Tibial nerve (tissue), 4 donors: ENCODE results near the gene MAMSTR. TPM values are rescaled to one million over a fixed set of nuclear protein-coding genes. Genes with fewer than 3 reads are reported as not detected.
A peak's percentile ranks its signal among the peaks of the same experiment; 100 is the strongest.

Experiments used
- DNase-seq, 2 donors: peaks; one replicate each; pipeline ENCODE4 v3.0.0-alpha.2; 2019; ENCODE audit warnings: low spot score in 2 of 2
- H3K27ac ChIP-seq, 4 donors: fragments of 200-600 bp; sonication (generic) in 3 of 4; one replicate each; pipeline ENCODE4 v1.5.1; 2017 to 2019; ENCODE audit warnings: mild to moderate bottlenecking in 1 of 4
- H3K27me3 ChIP-seq, 2 donors: fragments of 200-600 bp; sonication (generic) in 1 of 2; one replicate each; pipeline versions ENCODE4 v1.5.1 to v1.6.0; 2017 to 2019
- H3K36me3 ChIP-seq, 3 donors: fragments of 200-600 bp; sonication (generic); one replicate each; pipeline ENCODE4 v1.5.1; 2018 to 2019
- H3K4me1 ChIP-seq, 4 donors: fragments of 200-600 bp; sonication (generic) in 3 of 4; one replicate each; pipeline ENCODE4 v1.5.1; 2017 to 2019
- H3K4me3 ChIP-seq, 4 donors: fragments of 200-600 bp; sonication (generic) in 3 of 4; one replicate each; pipeline ENCODE4 v1.5.1; 2017 to 2019; ENCODE audit warnings: mild to moderate bottlenecking in 1 of 4, moderate library complexity in 1 of 4
- H3K9me3 ChIP-seq, 4 donors: fragments of 200-600 bp; sonication (generic) in 3 of 4; one replicate each; pipeline ENCODE4 v1.5.1; 2017 to 2019
- EP300 ChIP-seq, 2 donors: sonication (generic); formaldehyde crosslinking; IDR thresholded peaks; one replicate each; pipeline ENCODE4 v1.6.1; 2017; ENCODE audit warnings: antibody characterized with exemption in 2 of 2, mild to moderate bottlenecking in 1 of 2
- POLR2A ChIP-seq, 2 donors: fragments of 450-650 bp; IDR thresholded peaks; one replicate each; pipeline ENCODE4 v1.6.1; 2017; ENCODE audit warnings: antibody characterized with exemption in 2 of 2, mild to moderate bottlenecking in 2 of 2, moderate library complexity in 2 of 2
- WGBS, 2 donors: methylation state at CpG; one replicate each; pipeline ENCODE4 v1.1.5; 2018; 5-methylcytosine and 5-hydroxymethylcytosine counted together
- total RNA-seq, 4 donors: library from RNA; depleted of rRNA; stranded (reverse); fragments of >200 nt; gene quantifications; one replicate each; pipeline ENCODE4 v1.1.0, GENCODE V29; 2016
- TF ChIP-seq, protein P1 (sequence below), 5 experiments: fragments of 200-600 bp in 3 of 5; fragments of 450-650 bp in 2 of 5; sonication (generic) in 3 of 5; IDR thresholded peaks; one replicate each; pipeline ENCODE4 v1.5.1; 2016 to 2019; ENCODE audit warnings: antibody characterized with exemption in 5 of 5, mild to moderate bottlenecking in 3 of 5, moderate library complexity in 2 of 5

Gene MAMSTR
- total RNA-seq, 4 donors from 2014 or later = 2.7 to 7.2 (median 5.9) TPM

DNA sequence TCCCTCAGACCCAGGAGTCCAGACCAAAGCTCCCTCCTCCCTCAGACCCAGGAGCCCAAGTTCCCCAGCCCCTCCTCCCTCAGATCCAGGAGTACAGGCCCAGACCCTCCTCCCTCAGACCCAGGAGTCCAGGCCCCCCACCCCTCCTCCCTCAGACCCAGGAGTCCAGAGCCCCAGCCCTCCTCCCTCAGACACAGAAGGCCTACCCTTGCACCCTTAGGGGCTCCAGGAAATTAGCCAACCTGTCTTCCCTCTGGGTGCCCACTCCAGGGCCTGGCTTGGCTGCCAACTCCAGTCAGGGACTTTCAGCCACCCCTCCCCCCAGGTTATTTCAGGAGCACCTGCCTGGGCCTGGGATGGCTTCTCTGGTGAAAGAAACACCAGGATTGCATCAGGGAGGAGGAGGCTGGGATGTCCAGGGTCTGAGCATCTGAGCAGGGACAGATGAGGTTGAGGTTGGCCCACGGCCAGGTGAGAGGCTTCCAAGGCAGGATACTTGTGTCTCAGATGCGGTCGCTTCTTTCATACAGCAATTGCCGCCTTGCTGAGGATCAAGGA lies 35.6 kb upstream of the MAMSTR start, which contains the start of gene FGF21:
FGF21 (plus strand) TSS at position 441 of the 558 bp plus-strand sequence. CDS start 713 bp downstream, outside the sequence.
- Histone ChIP-seq H3K36me3 (no peaks in the 10 kb centered on the region), H3K27ac (no peak within 1 kb of the TSS), H3K4me3 (no peak within 1 kb of the TSS), H3K27me3 (peaks cover 0 to 38% of the 10 kb centered on the region in 2 donors), H3K9me3 (no peaks in the 10 kb centered on the region), H3K4me1 (peaks cover 0 to 22% (median 8%) of the 10 kb centered on the region in 4 donors)
- 79 to 86% methylated on average over 4 of the region's 4 CpGs for WGBS, 2 donors
- DNase-seq = no peak
- TF ChIP-seq EP300 (IDR thresholded peaks at IDR 0.05) (no peak), POLR2A (IDR thresholded peaks at IDR 0.05) (no peak)

DNA sequence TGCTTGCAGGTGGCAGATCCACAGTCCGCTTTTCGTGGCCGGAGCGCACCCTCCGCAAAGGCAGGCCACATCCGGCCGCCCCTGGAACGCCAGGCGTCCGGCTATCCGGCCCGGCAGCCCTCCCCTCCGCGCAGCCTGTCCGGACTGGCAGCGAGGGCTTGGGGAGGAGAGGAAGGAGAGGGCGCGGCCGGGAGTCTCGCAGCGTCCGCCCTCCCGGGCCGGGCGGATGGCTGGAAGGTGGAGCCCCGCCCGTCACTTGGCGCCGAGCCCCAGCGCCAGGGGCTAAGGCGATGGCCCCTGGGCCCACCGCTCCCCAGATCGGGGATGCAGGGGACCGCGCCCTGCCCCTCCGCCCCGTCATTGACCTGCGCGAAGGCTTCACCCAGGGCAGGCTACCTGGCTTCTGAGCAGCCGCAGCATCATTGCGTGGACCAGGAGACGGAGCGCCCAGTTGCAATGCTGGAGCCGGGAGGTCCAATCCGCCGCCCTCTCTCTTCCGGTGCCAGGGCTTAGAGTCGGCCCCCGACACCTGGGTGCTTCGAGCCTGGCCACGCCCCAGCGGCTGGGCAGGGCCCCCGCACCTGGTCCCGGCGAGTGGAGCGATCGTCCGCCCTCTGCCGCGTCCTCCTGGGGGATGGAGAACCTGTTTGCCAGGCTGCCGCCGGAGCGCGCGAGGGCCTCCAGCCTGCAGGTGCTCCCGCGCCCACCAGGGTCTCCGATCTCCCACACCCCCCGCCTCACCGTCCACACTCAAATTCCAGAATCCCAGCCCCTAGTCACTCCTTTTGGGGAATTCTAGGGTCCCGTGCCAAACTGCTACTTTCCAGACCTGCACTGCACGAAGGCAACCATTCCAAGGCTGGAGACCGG lies 33.2 kb upstream of the MAMSTR start, which contains the start of gene FUT1:
FUT1 (minus strand) TSS at position 146 of the 870 bp plus-strand sequence. CDS start 1,360 bp downstream, outside the sequence.
- Histone ChIP-seq H3K27ac (peak within 1 kb of the TSS in 1 of 4 donors; percentile 15), H3K27me3 (peaks cover 0 to 47% of the 10 kb centered on the region in 2 donors), H3K36me3 (no peaks in the 10 kb centered on the region), H3K4me3 (peak within 1 kb of the TSS in 3 of 4 donors; percentile 30 to 48 (median 33)), H3K4me1 (peaks cover 0 to 22% (median 8%) of the 10 kb centered on the region in 4 donors), H3K9me3 (no peaks in the 10 kb centered on the region)
- DNase-seq = no peak
- TF ChIP-seq POLR2A (IDR thresholded peaks at IDR 0.05) (no peak), EP300 (IDR thresholded peaks at IDR 0.05) (peak in 1 of 2 donors; percentile 33)
- WGBS, 2 donors = 5 to 7% methylated on average over 23 to 60 of the region's 73 CpGs

DNA sequence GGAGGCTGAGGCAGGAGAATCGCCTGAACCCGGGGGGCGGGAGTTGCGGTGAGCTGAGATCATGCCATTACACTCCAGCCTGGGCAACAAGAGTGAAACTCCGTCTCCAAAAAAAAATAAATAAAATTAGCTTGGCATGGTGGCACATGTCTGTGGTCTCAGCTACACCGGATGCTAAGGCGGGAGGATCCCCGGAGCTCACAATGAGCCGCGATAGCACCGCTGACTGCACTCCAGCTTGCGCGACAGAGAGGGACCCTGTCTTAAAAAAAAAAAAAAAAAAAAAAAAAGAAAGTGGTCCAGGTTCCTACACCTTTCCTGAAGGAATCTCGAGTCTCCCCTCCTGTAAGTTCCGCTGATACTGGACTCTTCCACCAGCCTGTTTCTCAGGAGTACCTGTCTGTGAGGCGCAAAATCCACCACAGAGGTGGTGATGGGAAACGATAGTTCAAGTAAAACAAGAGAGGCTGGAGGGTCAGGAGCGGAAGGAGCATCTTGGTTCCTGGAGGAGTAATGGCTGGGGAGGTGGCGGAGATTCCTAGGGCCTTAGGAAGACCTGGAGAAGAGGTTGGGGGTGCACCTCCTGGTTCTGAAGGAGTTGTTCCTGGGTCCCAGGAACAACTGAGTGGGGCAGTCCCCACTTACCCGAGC lies 32.4 kb upstream of the MAMSTR start:
- Histone ChIP-seq H3K36me3 (no peaks in the 10 kb centered on the region), H3K27me3 (peaks cover 0 to 48% of the 10 kb centered on the region in 2 donors), H3K27ac (peak overlapping the region in 1 of 4 donors; percentile 15), H3K9me3 (no peaks in the 10 kb centered on the region), H3K4me3 (peak overlapping the region in 3 of 4 donors; percentile 30 to 48 (median 33)), H3K4me1 (peaks cover 0 to 29% (median 8%) of the 10 kb centered on the region in 4 donors)
- 28 to 33% methylated on average over 20 of the region's 20 CpGs for WGBS, 2 donors
- TF ChIP-seq EP300 (IDR thresholded peaks at IDR 0.05) (no peak), POLR2A (IDR thresholded peaks at IDR 0.05) (no peak)
- TF ChIP-seq, protein P1, sequence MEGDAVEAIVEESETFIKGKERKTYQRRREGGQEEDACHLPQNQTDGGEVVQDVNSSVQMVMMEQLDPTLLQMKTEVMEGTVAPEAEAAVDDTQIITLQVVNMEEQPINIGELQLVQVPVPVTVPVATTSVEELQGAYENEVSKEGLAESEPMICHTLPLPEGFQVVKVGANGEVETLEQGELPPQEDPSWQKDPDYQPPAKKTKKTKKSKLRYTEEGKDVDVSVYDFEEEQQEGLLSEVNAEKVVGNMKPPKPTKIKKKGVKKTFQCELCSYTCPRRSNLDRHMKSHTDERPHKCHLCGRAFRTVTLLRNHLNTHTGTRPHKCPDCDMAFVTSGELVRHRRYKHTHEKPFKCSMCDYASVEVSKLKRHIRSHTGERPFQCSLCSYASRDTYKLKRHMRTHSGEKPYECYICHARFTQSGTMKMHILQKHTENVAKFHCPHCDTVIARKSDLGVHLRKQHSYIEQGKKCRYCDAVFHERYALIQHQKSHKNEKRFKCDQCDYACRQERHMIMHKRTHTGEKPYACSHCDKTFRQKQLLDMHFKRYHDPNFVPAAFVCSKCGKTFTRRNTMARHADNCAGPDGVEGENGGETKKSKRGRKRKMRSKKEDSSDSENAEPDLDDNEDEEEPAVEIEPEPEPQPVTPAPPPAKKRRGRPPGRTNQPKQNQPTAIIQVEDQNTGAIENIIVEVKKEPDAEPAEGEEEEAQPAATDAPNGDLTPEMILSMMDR (IDR thresholded peaks at IDR 0.05) = no peak
- DNase-seq = no peak

DNA sequence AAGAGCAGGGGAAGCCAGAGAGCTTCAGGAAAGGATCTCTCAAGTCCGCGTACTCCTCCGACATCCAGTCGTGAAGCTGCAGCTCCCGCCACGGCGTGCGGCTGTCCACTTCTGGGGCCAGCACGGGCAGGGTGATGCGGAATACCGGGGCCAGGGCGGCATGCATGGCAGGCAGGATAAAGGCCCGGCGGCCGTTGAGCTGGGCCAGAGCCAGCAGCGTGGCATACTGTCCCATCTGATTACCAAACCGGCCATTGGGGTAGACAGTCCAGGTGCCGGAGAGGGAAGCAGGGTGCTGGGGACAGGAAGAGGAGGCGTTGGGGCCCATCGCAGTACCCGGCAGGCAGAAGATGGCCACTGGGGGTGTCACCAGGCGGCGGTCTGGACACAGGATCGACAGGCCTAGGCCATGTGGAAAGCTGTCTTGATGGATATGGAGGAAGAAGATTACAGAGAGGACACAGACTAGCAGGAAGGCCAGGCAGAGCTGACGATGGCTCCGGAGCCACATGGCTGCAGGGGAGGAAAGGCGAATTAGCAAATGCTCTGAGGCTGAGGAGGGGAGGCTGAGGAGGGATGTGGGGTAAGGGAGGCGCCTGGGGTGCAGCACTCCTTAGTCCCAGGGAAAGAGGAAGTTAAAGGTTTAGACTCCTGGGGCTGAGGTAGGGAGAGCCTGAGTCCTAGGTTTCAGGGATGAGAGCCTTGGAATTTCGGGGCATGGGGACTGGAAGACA lies 31.4 kb upstream of the MAMSTR start:
- Histone ChIP-seq H3K27me3 (peaks cover 0 to 53% of the 10 kb centered on the region in 2 donors), H3K4me1 (peaks cover 0 to 34% (median 8%) of the 10 kb centered on the region in 4 donors), H3K4me3 (peak overlapping the region in 1 of 4 donors; percentile 48), H3K9me3 (no peaks in the 10 kb centered on the region), H3K36me3 (no peaks in the 10 kb centered on the region), H3K27ac (no peak overlapping the region)
- no peak for DNase-seq
- WGBS, 2 donors = 92 to 94% methylated on average over 28 to 29 of the region's 29 CpGs
- TF ChIP-seq, protein P1 (IDR thresholded peaks at IDR 0.05) = no peak
- TF ChIP-seq EP300 (IDR thresholded peaks at IDR 0.05) (no peak), POLR2A (IDR thresholded peaks at IDR 0.05) (no peak)

DNA sequence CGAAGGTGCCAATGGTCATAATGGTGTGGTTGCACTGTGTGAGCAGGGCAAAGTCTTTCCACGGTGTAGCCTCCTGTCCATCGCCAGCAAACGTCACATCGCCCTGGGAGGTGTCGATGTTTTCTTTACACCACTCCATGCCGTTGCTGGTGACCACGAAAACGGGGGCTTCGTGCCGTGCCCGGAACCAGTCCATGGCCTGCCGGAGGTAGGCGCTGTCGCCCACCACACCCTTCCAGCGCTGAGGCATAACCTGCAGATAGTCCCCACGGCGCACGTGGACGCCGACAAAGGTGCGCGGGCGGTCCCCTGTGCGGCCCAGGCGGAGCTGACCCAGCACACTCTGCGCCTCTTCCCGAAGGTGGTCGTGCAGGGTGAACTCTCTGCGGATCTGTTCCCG lies 30.8 kb upstream of the MAMSTR start:
- 92 to 95% methylated on average over 28 to 30 of the region's 31 CpGs for WGBS, 2 donors
- Histone ChIP-seq H3K36me3 (no peaks in the 10 kb centered on the region), H3K4me3 (no peak overlapping the region), H3K27ac (no peak overlapping the region), H3K4me1 (peaks cover 0 to 34% (median 8%) of the 10 kb centered on the region in 4 donors), H3K9me3 (no peaks in the 10 kb centered on the region), H3K27me3 (peaks cover 0 to 59% of the 10 kb centered on the region in 2 donors)
- TF ChIP-seq EP300 (IDR thresholded peaks at IDR 0.05) (no peak), POLR2A (IDR thresholded peaks at IDR 0.05) (no peak)
- TF ChIP-seq, protein P1 (IDR thresholded peaks at IDR 0.05) = no peak
- DNase-seq = no peak
